GM12872 (cell line): Measurements from ENCODE around the gene DAGLA.

Source experiments
- TF ChIP-seq, protein P1 (sequence below): IDR thresholded peaks from 3 replicates; pipeline ENCODE4 v1.5.1; 2011; ENCODE audit warnings: low read depth, mild to moderate bottlenecking, low read length, moderate library complexity; ENCODE audit not compliant: insufficient read depth

The DAGLA gene

GRCh38 chr11:61792310-61793082 lies 112.3 kb downstream of the DAGLA start, which contains the start of the genes FEN1 and TMEM258:
FEN1 (plus strand) TSS chr11:61792911; CDS start chr11:61795362, 2,451 bp downstream.
TMEM258 (minus strand) TSS chr11:61792599; CDS start chr11:61792558, 41 bp downstream.
- TF ChIP-seq, protein P1, sequence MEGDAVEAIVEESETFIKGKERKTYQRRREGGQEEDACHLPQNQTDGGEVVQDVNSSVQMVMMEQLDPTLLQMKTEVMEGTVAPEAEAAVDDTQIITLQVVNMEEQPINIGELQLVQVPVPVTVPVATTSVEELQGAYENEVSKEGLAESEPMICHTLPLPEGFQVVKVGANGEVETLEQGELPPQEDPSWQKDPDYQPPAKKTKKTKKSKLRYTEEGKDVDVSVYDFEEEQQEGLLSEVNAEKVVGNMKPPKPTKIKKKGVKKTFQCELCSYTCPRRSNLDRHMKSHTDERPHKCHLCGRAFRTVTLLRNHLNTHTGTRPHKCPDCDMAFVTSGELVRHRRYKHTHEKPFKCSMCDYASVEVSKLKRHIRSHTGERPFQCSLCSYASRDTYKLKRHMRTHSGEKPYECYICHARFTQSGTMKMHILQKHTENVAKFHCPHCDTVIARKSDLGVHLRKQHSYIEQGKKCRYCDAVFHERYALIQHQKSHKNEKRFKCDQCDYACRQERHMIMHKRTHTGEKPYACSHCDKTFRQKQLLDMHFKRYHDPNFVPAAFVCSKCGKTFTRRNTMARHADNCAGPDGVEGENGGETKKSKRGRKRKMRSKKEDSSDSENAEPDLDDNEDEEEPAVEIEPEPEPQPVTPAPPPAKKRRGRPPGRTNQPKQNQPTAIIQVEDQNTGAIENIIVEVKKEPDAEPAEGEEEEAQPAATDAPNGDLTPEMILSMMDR: no peak

GRCh38 chr11:61793083-61793828 lies 113.1 kb downstream of the DAGLA start:
- TF ChIP-seq, protein P1: no peak

- TF ChIP-seq, protein P1: no peak
Observed at GRCh38 chr11:61793829-61794204, 113.6 kb downstream of the DAGLA start.

GRCh38 chr11:61794579-61794978 lies 114.4 kb downstream of the DAGLA start:
- TF ChIP-seq, protein P1: no peak

- TF ChIP-seq, protein P1: no peak
Observed at GRCh38 chr11:61795459-61795858, 115.3 kb downstream of the DAGLA start.

GRCh38 chr11:61795876-61796526 lies 115.8 kb downstream of the DAGLA start:
- TF ChIP-seq, protein P1: no peak
